HG02623 (cell line): ENCODE data around the gene ATP2A2.

Experiments used
- ATAC-seq: cut with Tn5 transposase; IDR thresholded peaks from one replicate; pipeline ENCODE4 v1.9.1; 2021; ENCODE audit warnings: moderate library complexity; ENCODE audit not compliant: unreplicated experiment

The ATP2A2 gene

GRCh38 chr12:110289044-110289710 is 8.1 kb downstream of the ATP2A2 start:
- ATAC-seq, result no peak

- no peak for ATAC-seq
These were observed 8.6 kb downstream of the ATP2A2 start for GRCh38 chr12:110289711-110290078.

GRCh38 chr12:110301065-110301806 is 20.2 kb downstream of the ATP2A2 start:
- ATAC-seq, result no peak

- ATAC-seq, result no peak
These were observed 23.1 kb downstream of the ATP2A2 start for GRCh38 chr12:110304061-110304551.

DNA sequence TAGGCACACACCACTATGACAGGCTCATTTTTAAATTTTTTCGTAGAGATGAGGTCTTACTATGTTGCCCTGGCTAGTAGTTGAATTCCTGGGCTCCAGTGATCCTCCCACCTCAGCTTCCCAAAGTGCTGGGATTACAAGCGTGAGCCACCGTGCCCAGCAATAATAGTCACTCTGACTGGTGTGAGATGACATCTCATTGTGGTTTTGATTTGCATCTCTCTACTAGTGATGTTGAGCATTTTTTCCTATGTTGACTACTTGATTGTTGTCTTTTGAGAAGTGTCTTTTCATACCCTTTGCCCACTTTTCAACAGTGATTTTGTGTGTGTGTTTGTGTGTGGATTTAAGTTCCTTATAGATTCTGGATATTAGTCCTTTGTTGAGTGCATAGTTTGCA is 26.3 kb downstream of the ATP2A2 start:
- ATAC-seq, result no peak

GRCh38 chr12:110310763-110311162 is 29.7 kb downstream of the ATP2A2 start:
- no peak for ATAC-seq

GRCh38 chr12:110311903-110312302 is 30.9 kb downstream of the ATP2A2 start:
- ATAC-seq, result no peak

DNA sequence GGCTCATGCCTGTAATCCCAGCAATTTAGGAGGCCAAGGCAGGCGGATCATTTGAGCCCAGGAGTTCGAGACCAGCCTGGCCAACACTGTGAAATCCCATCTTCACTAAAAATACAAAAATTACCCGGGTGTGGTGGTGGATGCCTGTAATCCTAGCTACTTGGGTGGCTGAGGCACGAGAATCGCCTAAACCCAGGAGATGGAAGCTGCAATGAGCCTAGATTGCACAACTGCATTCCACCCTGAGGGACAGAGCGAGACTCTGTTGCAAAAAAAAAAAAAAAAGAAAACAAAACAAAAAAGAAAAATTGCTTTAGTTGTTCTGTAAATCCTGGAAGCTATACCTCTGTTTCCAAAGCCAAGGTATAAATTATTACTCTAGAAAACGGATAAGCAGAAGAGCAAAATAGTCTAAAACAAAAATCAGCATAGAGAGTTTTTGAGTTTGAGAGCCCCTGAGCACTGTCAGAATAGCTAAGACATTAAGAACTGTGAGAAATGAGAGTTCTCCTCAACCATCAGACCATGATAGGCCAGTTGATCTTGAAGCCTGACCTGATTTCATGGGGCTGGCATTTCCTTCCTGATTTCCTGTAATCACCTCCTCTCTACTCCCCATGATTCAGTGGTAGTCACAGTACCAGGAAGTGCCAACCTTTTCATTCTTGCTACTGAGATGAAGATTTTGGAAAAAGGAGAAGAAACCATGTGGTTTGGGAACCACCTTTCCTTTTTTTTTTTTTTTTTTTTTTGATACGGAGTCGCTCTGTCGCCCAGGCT is 31.7 kb downstream of the ATP2A2 start:
- ATAC-seq, result no peak

GRCh38 chr12:110314308-110314707 is 33.3 kb downstream of the ATP2A2 start:
- ATAC-seq, result no peak

GRCh38 chr12:110316861-110317260 is 35.8 kb downstream of the ATP2A2 start:
- ATAC-seq, result no peak

- no peak for ATAC-seq
These were observed 36.9 kb downstream of the ATP2A2 start for GRCh38 chr12:110317911-110318310.

DNA sequence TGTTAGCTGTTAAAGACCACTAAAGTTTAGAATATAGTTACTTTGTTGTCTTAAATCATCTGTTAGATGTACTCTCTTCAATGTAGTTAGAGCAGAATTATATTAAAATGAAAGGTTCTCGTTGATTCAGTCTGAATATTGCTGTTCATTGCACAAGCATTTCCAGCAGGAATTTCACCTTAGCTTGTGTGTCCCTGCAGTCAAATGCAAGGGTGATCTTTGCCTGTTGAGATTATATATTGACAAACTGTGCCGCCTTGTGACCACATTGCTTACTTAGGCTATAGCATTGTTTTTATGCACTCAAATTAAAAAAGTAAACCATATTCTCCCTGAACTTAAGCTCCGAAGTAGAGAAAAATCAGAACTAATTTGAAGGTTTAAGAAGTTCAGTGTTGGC is 39.5 kb downstream of the ATP2A2 start:
- no peak for ATAC-seq

- no peak for ATAC-seq
These were observed 48.7 kb downstream of the ATP2A2 start for GRCh38 chr12:110329710-110330109.

DNA sequence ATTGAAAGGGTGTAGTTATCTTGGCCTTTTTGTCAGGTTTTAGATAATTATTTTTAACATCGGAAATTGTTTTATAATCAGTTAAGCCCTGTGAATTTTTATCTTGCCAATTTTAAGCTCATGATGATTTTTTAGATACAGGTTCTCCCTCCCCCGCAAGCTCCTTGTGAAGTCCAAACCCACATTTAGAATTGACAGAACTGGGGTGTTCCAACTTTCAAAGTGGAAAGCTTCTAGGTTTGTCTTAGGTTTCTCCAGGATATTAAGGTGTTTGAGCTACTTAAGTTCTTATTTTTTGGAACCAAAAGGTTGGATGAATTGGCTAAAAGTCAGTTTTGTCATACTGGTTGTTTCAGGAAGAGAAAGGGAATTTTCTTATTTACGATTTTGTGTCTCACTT is 49.1 kb downstream of the ATP2A2 start:
- no peak for ATAC-seq

DNA sequence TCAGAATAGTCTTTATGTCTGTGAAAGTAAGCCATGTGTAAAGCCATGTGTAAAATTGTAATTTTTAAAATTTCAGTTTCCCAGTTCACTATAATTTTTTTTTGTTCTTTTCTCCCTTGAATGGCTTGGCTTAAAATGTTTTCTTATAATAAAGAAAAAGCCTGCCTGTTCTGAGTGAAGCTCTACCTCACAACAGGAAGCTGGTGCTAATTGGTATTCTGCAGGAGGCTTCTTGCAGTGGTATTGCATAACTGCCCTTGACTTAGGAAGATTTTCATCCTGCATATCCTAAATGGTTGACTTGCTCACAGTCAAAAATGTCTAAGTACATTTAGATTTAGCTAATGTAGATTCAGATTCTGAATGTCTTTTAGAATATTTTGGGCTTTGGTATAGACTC is 49.5 kb downstream of the ATP2A2 start:
- ATAC-seq, result no peak

DNA sequence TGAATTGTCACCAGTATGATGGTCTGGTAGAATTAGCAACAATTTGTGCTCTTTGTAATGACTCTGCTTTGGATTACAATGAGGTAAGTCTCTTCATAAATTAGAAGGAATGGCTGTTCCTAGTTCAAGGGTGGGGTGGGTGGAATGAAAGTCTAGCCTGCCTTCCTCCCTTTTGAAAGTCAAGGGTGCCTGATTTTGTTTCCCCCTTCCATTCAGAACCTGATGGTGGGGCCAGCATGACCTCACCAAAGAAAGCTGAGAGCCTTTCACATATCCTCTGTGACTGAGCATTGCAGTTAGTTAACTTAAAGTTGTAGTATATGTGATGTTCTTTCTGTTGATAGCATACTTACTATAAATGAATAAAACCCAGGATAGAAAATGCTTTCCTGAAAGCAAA is 52.2 kb downstream of the ATP2A2 start:
- ATAC-seq, result no peak

DNA sequence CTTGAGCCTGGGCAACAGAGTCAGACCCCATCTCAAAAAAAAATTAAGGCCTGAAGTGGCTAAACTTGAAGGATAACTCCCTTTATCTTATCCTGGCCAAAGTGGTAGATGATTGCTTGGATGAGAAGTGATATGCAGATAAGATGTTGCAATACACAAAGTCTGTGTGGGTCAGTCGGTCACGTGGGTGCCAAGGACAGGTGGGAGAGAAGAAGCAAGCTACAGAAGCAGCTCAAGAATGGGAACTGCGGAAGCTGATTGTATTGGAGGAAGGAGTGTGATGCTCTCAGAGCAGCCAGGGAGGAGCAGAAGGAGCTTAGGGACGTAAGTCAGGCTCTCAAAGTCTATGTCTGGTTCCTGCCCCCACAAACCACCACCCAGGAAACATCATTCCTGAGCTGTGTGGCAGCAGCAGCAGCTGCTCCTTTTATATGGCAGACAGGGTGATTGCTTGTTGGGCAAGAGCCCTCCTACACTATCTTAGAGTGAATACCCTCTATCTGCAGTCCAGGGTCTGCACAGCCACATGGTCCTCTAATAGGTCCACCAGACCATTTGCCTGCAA is 54.5 kb downstream of the ATP2A2 start:
- ATAC-seq, result no peak

GRCh38 chr12:110337912-110338710 is 57.1 kb downstream of the ATP2A2 start:
- ATAC-seq, result no peak

DNA sequence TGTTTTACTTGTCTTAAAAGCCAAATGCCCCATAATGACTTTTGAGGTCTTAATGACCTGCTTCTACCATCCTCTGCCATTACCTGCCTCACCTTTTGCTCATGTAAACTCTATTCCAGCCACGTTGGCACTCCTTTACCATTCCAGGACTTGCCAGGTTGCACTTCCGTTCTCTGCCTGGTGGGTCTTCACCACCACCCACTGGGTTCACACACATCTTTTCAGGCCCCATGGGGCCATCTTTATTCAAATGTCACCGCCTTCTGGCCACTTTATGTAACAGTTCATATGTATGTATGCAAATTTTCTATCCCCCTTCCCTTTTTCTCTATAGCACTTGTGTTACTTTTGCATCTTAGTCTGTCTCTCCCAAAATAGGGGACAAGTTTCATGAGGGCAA is 57.7 kb downstream of the ATP2A2 start:
- ATAC-seq, result no peak

- ATAC-seq, result no peak
These were observed 58.3 kb downstream of the ATP2A2 start for GRCh38 chr12:110339184-110339952.
